GM12892 (cell line): ENCODE data around the gene RMDN2.

Experiments used
- POLR2A ChIP-seq: IDR thresholded peaks from 2 replicates; pipeline ENCODE4 v1.6.1; 2011; ENCODE audit warnings: low read depth, low read length, control low read depth
- POLR2AphosphoS5 ChIP-seq: IDR thresholded peaks from 2 replicates; pipeline ENCODE4 v1.6.1; 2011; ENCODE audit warnings: low read depth, low read length, control low read depth
- TAF1 ChIP-seq: IDR thresholded peaks from 2 replicates; pipeline ENCODE4 v1.6.1; 2011; ENCODE audit warnings: low read depth, mild to moderate bottlenecking, control low read depth, low read length, borderline replicate concordance

DNA sequence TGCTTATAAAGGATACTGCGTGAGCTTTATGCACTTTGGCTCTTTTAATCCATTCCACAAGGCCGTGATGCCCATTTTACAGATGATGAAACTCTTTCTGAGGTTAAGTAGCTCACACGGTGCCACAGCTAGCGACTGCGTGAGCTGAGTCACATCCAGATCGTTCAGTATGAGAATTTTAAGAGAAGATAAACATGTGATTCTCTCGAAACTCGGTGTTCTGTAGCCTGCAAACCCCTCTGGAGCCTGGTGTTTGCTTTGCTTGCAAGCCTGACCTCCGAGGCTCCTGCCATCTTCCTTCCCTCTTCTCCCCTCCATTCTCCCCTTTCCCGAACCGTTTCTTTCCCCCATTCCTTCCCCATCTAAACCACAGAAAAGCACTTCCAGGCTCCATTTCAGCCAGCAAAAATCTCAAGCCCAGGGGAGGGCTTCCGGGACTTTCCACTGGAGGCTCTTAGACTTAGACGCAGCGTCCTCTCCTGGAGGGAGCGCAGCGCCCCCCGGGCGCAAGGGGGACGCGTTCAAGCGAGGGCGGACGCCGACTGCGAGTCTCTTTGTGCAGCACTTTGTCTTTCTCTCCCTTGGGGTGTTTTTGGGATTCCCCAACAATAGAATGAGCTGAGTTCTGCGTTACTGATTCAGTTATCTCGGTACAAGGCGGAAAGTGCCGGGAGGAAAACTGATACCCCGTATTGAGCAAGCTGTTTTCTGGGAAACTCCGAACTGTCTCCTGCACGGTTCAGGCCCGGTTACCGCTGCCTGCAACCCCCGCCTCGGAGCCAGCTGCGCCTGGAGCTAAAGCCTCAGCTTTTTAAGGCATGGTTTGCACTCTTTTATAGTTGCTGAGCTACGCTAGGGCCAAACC, 112.9 kb downstream of the RMDN2 start:
- TF ChIP-seq POLR2A: peak; percentile 55
- peak; percentile 46; the same call in 1 of the 2 replicates for TF ChIP-seq POLR2AphosphoS5
- peak; percentile 40; the same call in 1 of the 2 replicates for TF ChIP-seq TAF1
